ENCODE results near the gene CECR2.

- no peak for TF ChIP-seq ZC3H10 (CRISPR knock-in tag; IDR thresholded peaks at IDR 0.05)
- no peak for TF ChIP-seq TOX (CRISPR knock-in tag; IDR thresholded peaks at IDR 0.05; ENCODE audit: borderline replicate concordance)
- TF ChIP-seq PATZ1 (CRISPR knock-in tag; IDR thresholded peaks at IDR 0.05; ENCODE audit: borderline replicate concordance) = no peak
- TF ChIP-seq POU6F1 (CRISPR knock-in tag; IDR thresholded peaks at IDR 0.05; ENCODE audit: borderline replicate concordance, low read depth) = no peak
- TF ChIP-seq SNAI2 (CRISPR knock-in tag; IDR thresholded peaks at IDR 0.05) = no peak
- no peak for TF ChIP-seq CREB5 (CRISPR knock-in tag; IDR thresholded peaks at IDR 0.05; ENCODE audit: low read depth)
- no peak for TF ChIP-seq ZFP3 (CRISPR knock-in tag; IDR thresholded peaks at IDR 0.05)
Measured at GRCh38 chr22:17390087-17390486, 20.8 kb downstream of the CECR2 start.

All from SK-N-SH treated with all-trans-retinoic acid at 6 μM for 48 hours (cell line).